ENCODE results near the gene OR5B21. TPM values are rescaled to one million over a fixed set of nuclear protein-coding genes. Genes with fewer than 3 reads are reported as not detected.
A peak's percentile ranks its signal among the peaks of the same experiment; 100 is the strongest.

Gene OR5B21
- total RNA-seq, 1 donor from 2014 or later, result not detected

DNA sequence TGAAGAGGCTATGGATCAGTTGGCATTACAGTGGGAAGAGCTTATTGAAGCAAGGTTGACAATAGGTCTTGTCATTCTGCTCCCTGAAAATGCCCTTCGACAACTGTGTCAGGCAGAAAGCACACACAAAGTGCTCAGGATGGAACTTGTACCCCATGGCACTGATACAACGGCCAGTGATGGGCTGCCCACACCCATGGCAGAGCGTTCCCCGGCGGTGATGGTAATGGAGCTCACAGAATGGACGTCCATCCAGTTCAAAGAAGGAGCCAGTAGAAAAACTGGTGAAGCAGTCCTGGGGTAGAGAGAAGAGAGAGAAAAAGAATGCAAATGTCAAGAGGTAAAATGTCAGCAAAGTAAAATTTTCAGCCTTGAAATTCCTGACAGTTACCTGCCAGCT lies 19.5 kb upstream of the OR5B21 start:
- Mint-ChIP-seq H3K27ac (ENCODE audit: unreplicated experiment) (no peak overlapping the region), H3K9me3 (ENCODE audit: unreplicated experiment) (no peaks in the 10 kb centered on the region), H3K4me1 (ENCODE audit: unreplicated experiment) (peaks cover 5% of the 10 kb centered on the region), H3K27me3 (ENCODE audit: unreplicated experiment) (no peaks in the 10 kb centered on the region), H3K36me3 (ENCODE audit: low read depth, unreplicated experiment) (peaks cover 17% of the 10 kb centered on the region), H3K4me3 (ENCODE audit: unreplicated experiment) (no peak overlapping the region)
- DNase-seq (ENCODE audit: low spot score), result no peak
- TF ChIP-seq, protein P1, sequence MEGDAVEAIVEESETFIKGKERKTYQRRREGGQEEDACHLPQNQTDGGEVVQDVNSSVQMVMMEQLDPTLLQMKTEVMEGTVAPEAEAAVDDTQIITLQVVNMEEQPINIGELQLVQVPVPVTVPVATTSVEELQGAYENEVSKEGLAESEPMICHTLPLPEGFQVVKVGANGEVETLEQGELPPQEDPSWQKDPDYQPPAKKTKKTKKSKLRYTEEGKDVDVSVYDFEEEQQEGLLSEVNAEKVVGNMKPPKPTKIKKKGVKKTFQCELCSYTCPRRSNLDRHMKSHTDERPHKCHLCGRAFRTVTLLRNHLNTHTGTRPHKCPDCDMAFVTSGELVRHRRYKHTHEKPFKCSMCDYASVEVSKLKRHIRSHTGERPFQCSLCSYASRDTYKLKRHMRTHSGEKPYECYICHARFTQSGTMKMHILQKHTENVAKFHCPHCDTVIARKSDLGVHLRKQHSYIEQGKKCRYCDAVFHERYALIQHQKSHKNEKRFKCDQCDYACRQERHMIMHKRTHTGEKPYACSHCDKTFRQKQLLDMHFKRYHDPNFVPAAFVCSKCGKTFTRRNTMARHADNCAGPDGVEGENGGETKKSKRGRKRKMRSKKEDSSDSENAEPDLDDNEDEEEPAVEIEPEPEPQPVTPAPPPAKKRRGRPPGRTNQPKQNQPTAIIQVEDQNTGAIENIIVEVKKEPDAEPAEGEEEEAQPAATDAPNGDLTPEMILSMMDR (IDR thresholded peaks at IDR 0.05; ENCODE audit: unreplicated experiment), result no peak

DNA sequence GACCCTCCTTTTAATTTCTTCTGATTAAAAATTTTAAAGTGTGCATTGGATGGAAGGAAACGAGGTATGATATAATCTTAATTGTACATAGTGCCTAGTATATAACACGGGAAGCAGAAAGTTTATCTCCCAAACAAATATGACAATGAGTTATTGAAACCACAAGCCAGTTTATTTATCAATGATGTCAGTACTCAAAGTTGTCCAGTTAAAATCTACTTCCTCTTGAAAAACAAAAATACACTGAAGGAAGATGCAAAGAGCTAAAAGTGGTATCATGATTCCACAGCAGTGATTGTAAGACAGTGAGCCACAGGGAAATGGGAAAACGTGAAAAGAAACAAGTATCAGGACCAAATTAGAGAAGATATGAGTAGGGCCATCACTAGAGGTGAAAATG lies 18.8 kb upstream of the OR5B21 start:
- DNase-seq (ENCODE audit: low spot score), result no peak
- Mint-ChIP-seq H3K36me3 (ENCODE audit: low read depth, unreplicated experiment) (peaks cover 15% of the 10 kb centered on the region), H3K27me3 (ENCODE audit: unreplicated experiment) (no peaks in the 10 kb centered on the region), H3K4me1 (ENCODE audit: unreplicated experiment) (peaks cover 5% of the 10 kb centered on the region), H3K27ac (ENCODE audit: unreplicated experiment) (no peak overlapping the region), H3K4me3 (ENCODE audit: unreplicated experiment) (no peak overlapping the region), H3K9me3 (ENCODE audit: unreplicated experiment) (no peaks in the 10 kb centered on the region)
- TF ChIP-seq, protein P1 (IDR thresholded peaks at IDR 0.05; ENCODE audit: unreplicated experiment), result no peak

DNA sequence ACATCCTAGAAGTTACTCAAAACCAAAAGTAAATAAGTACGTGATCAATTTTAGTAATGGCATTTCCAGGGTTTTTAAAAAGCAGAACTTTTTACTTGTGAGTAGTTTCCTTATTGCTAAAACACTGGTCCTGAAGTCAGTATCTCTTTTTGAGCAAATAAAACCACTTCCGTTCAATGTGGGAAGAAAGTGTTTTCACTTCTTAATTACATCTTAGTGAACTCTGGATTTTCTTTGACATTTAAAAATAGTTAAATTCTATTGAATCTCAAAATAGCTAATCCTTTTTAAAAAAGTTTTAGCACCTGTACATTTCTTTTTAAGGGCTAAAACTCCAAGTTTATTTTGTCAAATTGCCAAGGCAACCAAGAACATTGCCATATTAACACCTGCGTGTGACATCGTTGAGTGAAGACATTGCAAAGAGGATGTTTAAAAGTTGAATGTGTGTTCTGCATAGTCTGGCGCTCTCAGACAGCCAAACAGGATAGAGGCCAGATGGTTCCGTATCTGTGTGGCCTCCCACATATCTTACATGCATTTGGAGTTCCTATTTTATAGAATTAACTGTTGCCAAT lies 17.2 kb upstream of the OR5B21 start:
- TF ChIP-seq, protein P1 (IDR thresholded peaks at IDR 0.05; ENCODE audit: unreplicated experiment), result no peak
- H3K4me3 Mint-ChIP-seq (ENCODE audit: unreplicated experiment), result no peak overlapping the region
- H3K27me3 Mint-ChIP-seq (ENCODE audit: unreplicated experiment), result no peaks in the 10 kb centered on the region
- DNase-seq (ENCODE audit: low spot score), result no peak
- H3K4me1 Mint-ChIP-seq (ENCODE audit: unreplicated experiment), result peaks cover 5% of the 10 kb centered on the region
- H3K9me3 Mint-ChIP-seq (ENCODE audit: unreplicated experiment), result no peaks in the 10 kb centered on the region
- H3K27ac Mint-ChIP-seq (ENCODE audit: unreplicated experiment), result no peak overlapping the region
- peaks cover 6% of the 10 kb centered on the region for H3K36me3 Mint-ChIP-seq (ENCODE audit: low read depth, unreplicated experiment)

DNA sequence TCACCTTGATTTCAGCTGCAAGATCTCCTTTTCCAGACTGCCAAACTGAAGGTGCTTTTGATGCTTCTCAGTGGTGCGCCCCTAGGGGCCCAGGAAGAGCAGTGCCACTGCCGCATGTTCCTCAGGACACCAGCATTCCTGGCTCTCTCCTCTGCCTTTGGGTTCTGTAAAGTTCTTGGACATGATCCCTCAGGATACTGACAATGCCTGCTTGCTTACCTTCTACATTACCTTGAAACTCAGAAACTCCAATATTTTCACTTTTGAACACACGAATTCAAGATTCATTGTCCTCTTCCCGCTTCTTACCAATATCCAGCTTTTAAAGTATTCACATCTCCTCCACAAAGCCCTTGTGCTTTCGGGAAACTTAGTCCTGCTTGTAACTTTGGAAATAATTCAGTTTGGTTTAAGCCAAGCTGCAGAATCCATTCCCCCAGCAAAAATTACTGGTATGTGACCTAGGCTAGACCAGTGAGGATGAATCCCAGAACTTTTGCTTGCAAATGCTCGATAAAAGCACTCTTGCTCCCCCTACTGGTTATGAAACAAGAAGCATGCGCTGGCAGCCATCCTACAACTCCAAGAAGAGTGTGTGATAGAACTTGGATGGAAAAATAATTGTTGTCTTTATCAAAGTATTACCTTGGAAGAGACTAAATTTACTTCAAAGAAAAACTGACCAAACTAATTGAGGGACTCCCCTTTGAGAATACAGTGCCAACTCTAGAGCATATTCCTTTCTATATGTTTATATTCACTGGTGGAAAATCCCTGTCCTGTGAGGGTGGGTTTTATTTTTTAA lies 16.5 kb upstream of the OR5B21 start:
- TF ChIP-seq, protein P1 (IDR thresholded peaks at IDR 0.05; ENCODE audit: unreplicated experiment), result peak; percentile 85
- peaks cover 5% of the 10 kb centered on the region for H3K4me1 Mint-ChIP-seq (ENCODE audit: unreplicated experiment)
- no peaks in the 10 kb centered on the region for H3K9me3 Mint-ChIP-seq (ENCODE audit: unreplicated experiment)
- no peaks in the 10 kb centered on the region for H3K36me3 Mint-ChIP-seq (ENCODE audit: low read depth, unreplicated experiment)
- H3K27me3 Mint-ChIP-seq (ENCODE audit: unreplicated experiment), result no peaks in the 10 kb centered on the region
- DNase-seq (ENCODE audit: low spot score), result peak; percentile 66
- no peak overlapping the region for H3K27ac Mint-ChIP-seq (ENCODE audit: unreplicated experiment)
- H3K4me3 Mint-ChIP-seq (ENCODE audit: unreplicated experiment), result no peak overlapping the region

DNA sequence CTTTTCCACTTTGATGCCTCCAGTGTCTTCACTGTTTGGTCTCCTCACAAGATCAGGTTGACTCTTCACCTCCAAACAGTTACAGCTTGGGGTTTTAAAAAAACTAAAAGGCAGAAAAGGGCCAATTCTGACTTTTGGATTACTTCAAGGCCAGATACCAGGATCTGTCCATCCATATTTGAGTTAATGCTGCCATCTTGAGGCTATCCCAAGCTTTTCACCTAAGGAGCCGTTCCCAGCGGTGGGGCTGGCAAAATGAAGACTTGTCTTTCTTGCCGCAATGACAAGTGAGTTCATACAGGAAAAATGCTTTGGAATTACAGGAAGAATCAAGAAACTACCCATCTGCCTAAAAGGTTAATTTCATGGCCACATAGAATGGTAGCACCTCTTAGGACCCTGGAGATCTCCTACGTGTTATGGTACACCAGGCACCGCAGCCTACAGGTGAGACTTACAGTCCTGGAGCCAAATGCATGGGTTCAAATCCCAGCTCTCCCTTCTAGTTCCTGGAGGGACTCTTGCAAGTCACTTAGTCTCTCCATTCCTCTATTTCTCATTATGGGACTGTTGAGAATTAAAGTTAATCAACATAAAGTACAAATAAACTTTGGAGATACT lies 6.0 kb upstream of the OR5B21 start:
- no peak overlapping the region for H3K4me3 Mint-ChIP-seq (ENCODE audit: unreplicated experiment)
- no peak overlapping the region for H3K27ac Mint-ChIP-seq (ENCODE audit: unreplicated experiment)
- no peaks in the 10 kb centered on the region for H3K9me3 Mint-ChIP-seq (ENCODE audit: unreplicated experiment)
- TF ChIP-seq, protein P1 (IDR thresholded peaks at IDR 0.05; ENCODE audit: unreplicated experiment), result peak; percentile 51
- H3K36me3 Mint-ChIP-seq (ENCODE audit: low read depth, unreplicated experiment), result no peaks in the 10 kb centered on the region
- H3K4me1 Mint-ChIP-seq (ENCODE audit: unreplicated experiment), result no peaks in the 10 kb centered on the region
- DNase-seq (ENCODE audit: low spot score), result peak; percentile 62
- no peaks in the 10 kb centered on the region for H3K27me3 Mint-ChIP-seq (ENCODE audit: unreplicated experiment)

Measured in endothelial cell (in vitro differentiated cells).